Trophoblast cell (in vitro differentiated cells and primary cell): ENCODE results near the gene IGSF8.

Source experiments
- DNase-seq, 2 donors: peaks; one replicate each; pipeline ENCODE4 v3.0.0-alpha.2; 2016
- H2AFZ ChIP-seq: 2 replicates; pipeline ENCODE4 v1.6.1; 2013; ENCODE audit warnings: low read length, moderate library complexity, mild to moderate bottlenecking; ENCODE audit not compliant: insufficient read depth, poor library complexity
- H2AK5ac ChIP-seq: 2 replicates; pipeline ENCODE4 v1.6.1; 2013; ENCODE audit warnings: mild to moderate bottlenecking, low read length
- H2BK120ac ChIP-seq: 2 replicates; pipeline ENCODE4 v1.6.1; 2013; ENCODE audit warnings: low read length, mild to moderate bottlenecking, moderate library complexity; ENCODE audit not compliant: insufficient read depth, poor library complexity
- H2BK12ac ChIP-seq: 2 replicates; pipeline ENCODE4 v1.6.1; 2013; ENCODE audit warnings: mild to moderate bottlenecking, low read length, moderate library complexity
- H2BK5ac ChIP-seq: 2 replicates; pipeline ENCODE4 v1.6.1; 2013; ENCODE audit warnings: low read length, low read depth, moderate library complexity, mild to moderate bottlenecking; ENCODE audit not compliant: poor library complexity
- H3K14ac ChIP-seq: 2 replicates; pipeline ENCODE4 v1.6.1; 2013; ENCODE audit warnings: mild to moderate bottlenecking, low read length
- H3K18ac ChIP-seq: 2 replicates; pipeline ENCODE4 v1.6.1; 2013; ENCODE audit warnings: mild to moderate bottlenecking, low read length
- H3K23ac ChIP-seq: 2 replicates; pipeline ENCODE4 v1.6.1; 2013; ENCODE audit warnings: low read length
- H3K27ac ChIP-seq: 2 replicates; pipeline ENCODE4 v1.5.1; 2013; ENCODE audit warnings: low read depth, mild to moderate bottlenecking, inconsistent platforms, low read length, moderate library complexity
- H3K27me3 ChIP-seq: 2 replicates; pipeline ENCODE4 v1.6.1; 2013; ENCODE audit warnings: inconsistent platforms, mild to moderate bottlenecking, low read length, moderate library complexity; ENCODE audit not compliant: insufficient read depth
- H3K36me3 ChIP-seq, 2 experiments: 1 replicate in 1 of 2; 2 replicates in 1 of 2; pipeline ENCODE4 v1.6.1; 2013; ENCODE audit warnings: low read length in 2 of 2, mild to moderate bottlenecking in 2 of 2, moderate library complexity in 1 of 2; ENCODE audit not compliant: insufficient read depth in 2 of 2, control insufficient read depth in 1 of 2
- H3K4ac ChIP-seq: 2 replicates; pipeline ENCODE4 v1.6.1; 2013; ENCODE audit warnings: low read depth, mild to moderate bottlenecking, low read length, moderate library complexity
- H3K4me1 ChIP-seq, 2 experiments: 1 replicate in 1 of 2; 2 replicates in 1 of 2; pipeline ENCODE4 v1.6.1; 2013; ENCODE audit warnings: low read length in 2 of 2, mild to moderate bottlenecking in 2 of 2, moderate library complexity in 1 of 2; ENCODE audit not compliant: insufficient read depth in 2 of 2, control insufficient read depth in 1 of 2
- H3K4me2 ChIP-seq: 2 replicates; pipeline ENCODE4 v1.6.1; 2013; ENCODE audit warnings: inconsistent platforms, mild to moderate bottlenecking, low read length, moderate library complexity
- H3K4me3 ChIP-seq: 2 replicates; pipeline ENCODE4 v1.5.1; 2013; ENCODE audit warnings: mild to moderate bottlenecking, low read depth, low read length, inconsistent platforms
- H3K79me1 ChIP-seq: one replicate; pipeline ENCODE4 v1.6.1; 2013; ENCODE audit warnings: low read length
- H3K79me2 ChIP-seq: 2 replicates; pipeline ENCODE4 v1.6.1; 2013; ENCODE audit warnings: low read length, mild to moderate bottlenecking; ENCODE audit not compliant: control insufficient read depth, insufficient read depth, poor library complexity
- H3K9ac ChIP-seq: 2 replicates; pipeline ENCODE4 v1.6.1; 2013; ENCODE audit warnings: mild to moderate bottlenecking, low read length
- H3K9me3 ChIP-seq: 2 replicates; pipeline ENCODE4 v1.6.1; 2013; ENCODE audit warnings: low read depth, mild to moderate bottlenecking, control low read depth, inconsistent platforms, low read length; ENCODE audit not compliant: insufficient read depth
- H4K12ac ChIP-seq: 2 replicates; pipeline ENCODE4 v1.6.1; 2013; ENCODE audit warnings: low read depth, mild to moderate bottlenecking, low read length, moderate library complexity
- H4K8ac ChIP-seq: 2 replicates; pipeline ENCODE4 v1.6.1; 2013; ENCODE audit warnings: low read depth, mild to moderate bottlenecking, low read length, moderate library complexity
- H4K91ac ChIP-seq: one replicate; pipeline ENCODE4 v1.6.1; 2013; ENCODE audit warnings: low read depth, mild to moderate bottlenecking, low read length, moderate library complexity
- WGBS: extraction: QIAGEN DNeasy Blood & Tissue Kit; methylation state at CpG from one replicate; pipeline ENCODE4 v1.1.7; 2013; ENCODE audit warnings: missing lambda C conversion rate; ENCODE audit not compliant: insufficient read length, insufficient coverage; ENCODE audit errors: extremely low coverage; 5-methylcytosine and 5-hydroxymethylcytosine counted together

IGSF8 gene

GRCh38 chr1:160093069-160093395 lies 5.4 kb downstream of the IGSF8 start:
- H3K9ac ChIP-seq = no peak overlapping the region

GRCh38 chr1:160092366-160093068 lies 5.9 kb downstream of the IGSF8 start:
- no peak overlapping the region for H2AK5ac ChIP-seq
- H3K9ac ChIP-seq = no peak overlapping the region
- H4K12ac ChIP-seq = no peak overlapping the region
- H3K9me3 ChIP-seq = peaks cover 5% of the 10 kb centered on the region
- H2BK120ac ChIP-seq = no peak overlapping the region
- no peak overlapping the region for H3K27ac ChIP-seq
- H3K4ac ChIP-seq = no peak overlapping the region
- H4K8ac ChIP-seq = no peak overlapping the region
- WGBS = no CpG with 5 or more reads among the region's 32 CpGs
- no peaks in the 10 kb centered on the region for H3K79me1 ChIP-seq
- H4K91ac ChIP-seq = no peak overlapping the region
- H2BK5ac ChIP-seq = no peak overlapping the region
- H3K27me3 ChIP-seq = no peaks in the 10 kb centered on the region
- peaks cover 16 to 17% of the 10 kb centered on the region in 2 experiments for H3K4me1 ChIP-seq
- H3K23ac ChIP-seq = no peak overlapping the region
- no peak for DNase-seq
- no peak overlapping the region for H3K18ac ChIP-seq
- peaks cover 0 to 6% of the 10 kb centered on the region in 2 experiments for H3K36me3 ChIP-seq
- no peak overlapping the region for H2AFZ ChIP-seq
- H2BK12ac ChIP-seq = no peak overlapping the region
- H3K14ac ChIP-seq = no peak overlapping the region
- H3K4me2 ChIP-seq = no peak overlapping the region
- no peaks in the 10 kb centered on the region for H3K79me2 ChIP-seq
- H3K4me3 ChIP-seq = peak overlapping the region; percentile 11

More at GRCh38 chr1:160093069-160093395, 5.4 kb downstream of the IGSF8 start:
- Histone ChIP-seq H2BK12ac (no peak overlapping the region), H4K8ac (no peak overlapping the region), H3K4me3 (no peak overlapping the region), H2AK5ac (no peak overlapping the region), H3K9me3 (peaks cover 5% of the 10 kb centered on the region), H3K79me1 (no peaks in the 10 kb centered on the region), H3K4me2 (no peak overlapping the region), H2BK120ac (no peak overlapping the region), H3K36me3 (peaks cover 0 to 6% of the 10 kb centered on the region in 2 experiments), H3K27ac (no peak overlapping the region), H2AFZ (no peak overlapping the region), H3K23ac (no peak overlapping the region), H3K4ac (no peak overlapping the region), H3K79me2 (no peaks in the 10 kb centered on the region), H4K91ac (no peak overlapping the region), H2BK5ac (no peak overlapping the region), H4K12ac (no peak overlapping the region), H3K4me1 (peaks cover 21 to 22% of the 10 kb centered on the region in 2 experiments), H3K14ac (no peak overlapping the region), H3K27me3 (no peaks in the 10 kb centered on the region), H3K18ac (no peak overlapping the region)
- WGBS = no CpG with 5 or more reads among the region's 9 CpGs
- DNase-seq = no peak

GRCh38 chr1:160091666-160092223 lies 6.7 kb downstream of the IGSF8 start:
- Histone ChIP-seq H3K79me2 (no peaks in the 10 kb centered on the region), H3K27ac (no peak overlapping the region), H3K4me3 (no peak overlapping the region), H2BK120ac (no peak overlapping the region), H3K9me3 (peaks cover 5% of the 10 kb centered on the region), H2AFZ (no peak overlapping the region), H3K18ac (no peak overlapping the region), H4K8ac (no peak overlapping the region), H2BK5ac (no peak overlapping the region), H4K12ac (no peak overlapping the region), H3K4ac (no peak overlapping the region), H3K79me1 (no peaks in the 10 kb centered on the region), H3K27me3 (no peaks in the 10 kb centered on the region), H3K23ac (no peak overlapping the region), H3K9ac (no peak overlapping the region), H3K4me2 (no peak overlapping the region), H2AK5ac (no peak overlapping the region), H2BK12ac (no peak overlapping the region), H3K4me1 (peaks cover 10% of the 10 kb centered on the region in 2 experiments), H3K14ac (no peak overlapping the region), H3K36me3 (peaks cover 0 to 6% of the 10 kb centered on the region in 2 experiments), H4K91ac (no peak overlapping the region)
- WGBS = no CpG with 5 or more reads among the region's 5 CpGs
- DNase-seq = no peak

GRCh38 chr1:160090760-160091159 lies 7.7 kb downstream of the IGSF8 start:
- no peak overlapping the region for H2AK5ac ChIP-seq
- H4K12ac ChIP-seq = no peak overlapping the region
- no peak overlapping the region for H3K14ac ChIP-seq
- no peak overlapping the region for H4K8ac ChIP-seq
- no peaks in the 10 kb centered on the region for H3K79me1 ChIP-seq
- no peak overlapping the region for H2BK12ac ChIP-seq
- peaks cover 5% of the 10 kb centered on the region for H3K9me3 ChIP-seq
- H3K4me2 ChIP-seq = no peak overlapping the region
- H3K9ac ChIP-seq = no peak overlapping the region
- no peak overlapping the region for H2BK120ac ChIP-seq
- WGBS = no CpG with 5 or more reads among the region's 4 CpGs
- no peak overlapping the region for H3K23ac ChIP-seq
- peak; percentile 92 to 95 for DNase-seq
- H2BK5ac ChIP-seq = no peak overlapping the region
- no peak overlapping the region for H3K4me3 ChIP-seq
- H3K27ac ChIP-seq = no peak overlapping the region
- no peak overlapping the region for H4K91ac ChIP-seq
- H3K79me2 ChIP-seq = no peaks in the 10 kb centered on the region
- H2AFZ ChIP-seq = no peak overlapping the region
- H3K27me3 ChIP-seq = no peaks in the 10 kb centered on the region
- peaks cover 5 to 7% of the 10 kb centered on the region in 2 experiments for H3K4me1 ChIP-seq
- no peak overlapping the region for H3K18ac ChIP-seq
- H3K36me3 ChIP-seq = peaks cover 0 to 6% of the 10 kb centered on the region in 2 experiments
- H3K4ac ChIP-seq = no peak overlapping the region
